ENCODE results near the gene KRTAP12-1.
A peak's percentile ranks its signal among the peaks of the same experiment; 100 is the strongest.
"Not testable (repeated sequence)": the region's sequence is repeated elsewhere in the genome, so short reads cannot be mapped to it uniquely, and the experiment has no call there.

KRTAP12-1 gene

DNA sequence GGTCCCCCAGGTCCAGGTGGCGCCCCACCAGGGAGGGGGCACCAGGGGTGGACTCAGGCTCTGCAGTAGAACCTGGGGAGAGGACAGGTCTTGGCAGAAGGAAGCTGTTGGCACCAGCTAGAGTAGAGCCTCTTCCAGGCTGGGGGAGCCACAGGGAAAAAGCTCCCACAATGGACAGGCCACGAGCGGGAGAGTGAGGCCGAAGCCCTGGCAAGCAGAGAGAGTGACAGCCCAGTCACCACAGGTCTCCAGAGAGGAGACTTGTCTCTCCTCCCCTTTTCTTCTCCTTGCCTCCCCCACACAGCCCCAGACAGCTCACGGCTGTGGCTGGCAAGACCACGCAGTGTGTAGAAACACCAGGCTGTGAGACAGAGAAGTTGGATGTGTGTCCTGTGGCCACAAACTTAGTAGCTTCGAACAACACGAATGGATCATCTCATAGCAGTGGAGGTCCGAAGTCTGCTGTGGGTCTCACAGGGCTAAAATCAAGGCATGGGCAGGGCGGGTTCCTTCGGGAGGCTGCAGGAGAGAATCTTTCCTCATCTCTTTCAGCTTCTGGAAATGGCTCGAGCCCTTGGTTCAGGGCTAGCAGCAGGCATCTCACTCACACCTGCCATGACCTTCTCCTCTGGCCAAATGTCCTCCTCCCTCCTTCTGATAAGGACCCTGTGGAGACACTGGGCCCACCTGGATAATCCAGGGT lies 30.8 kb downstream of the KRTAP12-1 start:
- TF ChIP-seq JUND (IDR thresholded peaks at IDR 0.05; ENCODE audit: low read depth) = no peak
- no peak for DNase-seq (ENCODE audit: low read depth in 1 of 2, low spot score in 1 of 2)
- in situ Hi-C loops (cut with HindIII; ENCODE audit: low pct_unique_long_range_greater_than_20kb, low sequenced_read_pairs) = no loop called here

DNA sequence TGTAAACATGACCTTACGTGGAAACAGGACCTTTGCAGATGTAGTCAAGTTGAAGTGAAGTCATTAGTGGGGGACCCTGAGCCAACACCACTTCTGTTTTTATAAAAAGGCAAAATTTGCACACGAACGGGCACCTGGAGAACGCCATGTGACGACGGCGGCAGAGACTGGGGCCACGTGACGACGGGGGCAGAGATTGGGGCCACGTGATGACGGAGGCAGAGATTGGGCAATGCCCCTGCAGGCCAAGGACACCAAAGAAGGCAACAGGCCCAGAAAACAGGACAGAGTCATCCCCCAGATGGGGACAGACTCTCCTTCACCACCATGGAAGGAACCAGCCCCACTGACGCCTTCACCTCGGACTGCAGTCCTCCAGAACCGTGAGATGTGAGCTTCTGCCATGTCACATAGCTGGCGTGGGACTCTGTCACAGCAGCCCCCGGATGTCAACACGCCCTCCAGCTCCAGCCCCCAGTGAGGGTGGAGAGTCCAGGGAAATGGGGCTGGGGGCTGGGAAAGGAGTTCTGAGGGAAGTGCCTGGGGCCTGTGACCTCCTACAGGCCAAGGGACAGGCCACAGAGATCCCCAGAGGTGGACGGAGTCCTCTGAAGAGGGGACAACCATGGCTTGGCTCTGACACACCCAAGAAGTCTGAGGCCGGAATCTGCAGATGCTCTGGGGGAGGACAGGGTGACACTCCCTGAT lies 31.5 kb downstream of the KRTAP12-1 start:
- in situ Hi-C loops (cut with HindIII; ENCODE audit: low pct_unique_long_range_greater_than_20kb, low sequenced_read_pairs) = no loop called here
- no peak for DNase-seq (ENCODE audit: low read depth in 1 of 2, low spot score in 1 of 2)

DNA sequence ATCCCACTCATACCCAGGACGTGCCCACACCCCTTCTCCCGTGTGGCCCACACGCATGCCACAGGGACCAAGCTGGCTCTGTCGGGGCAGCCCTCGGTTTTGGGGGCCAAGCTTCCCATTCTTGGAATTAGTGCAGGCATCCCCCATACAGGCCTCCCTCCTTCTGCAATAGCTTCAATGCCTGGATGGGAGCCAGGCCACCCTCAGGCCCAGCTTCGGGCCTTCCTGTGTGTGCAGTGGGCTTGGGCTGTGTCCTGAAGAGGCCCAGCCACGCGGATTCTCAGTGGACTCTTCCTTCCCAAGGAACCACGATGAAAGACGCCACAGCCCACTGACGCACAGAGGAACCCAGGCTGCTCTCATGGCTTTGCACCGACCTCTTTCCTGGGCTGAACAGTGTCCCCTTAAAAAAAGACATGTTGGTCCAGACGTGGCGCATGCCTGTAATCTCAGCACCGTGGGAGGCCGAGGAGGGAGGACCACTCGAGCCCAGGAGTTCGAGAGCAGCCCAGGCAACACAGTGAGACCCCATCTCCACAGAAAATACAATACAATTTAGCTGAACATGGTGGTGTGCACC lies 32.4 kb downstream of the KRTAP12-1 start:
- in situ Hi-C loops (cut with HindIII; ENCODE audit: low pct_unique_long_range_greater_than_20kb, low sequenced_read_pairs) = no loop called here
- TF ChIP-seq JUND (IDR thresholded peaks at IDR 0.05; ENCODE audit: low read depth) = no peak
- no peak for DNase-seq (ENCODE audit: low read depth in 1 of 2, low spot score in 1 of 2)

More for the DNA sequence above, 31.5 kb downstream of the KRTAP12-1 start:
- TF ChIP-seq JUND (IDR thresholded peaks at IDR 0.05; ENCODE audit: low read depth) = no peak

DNA sequence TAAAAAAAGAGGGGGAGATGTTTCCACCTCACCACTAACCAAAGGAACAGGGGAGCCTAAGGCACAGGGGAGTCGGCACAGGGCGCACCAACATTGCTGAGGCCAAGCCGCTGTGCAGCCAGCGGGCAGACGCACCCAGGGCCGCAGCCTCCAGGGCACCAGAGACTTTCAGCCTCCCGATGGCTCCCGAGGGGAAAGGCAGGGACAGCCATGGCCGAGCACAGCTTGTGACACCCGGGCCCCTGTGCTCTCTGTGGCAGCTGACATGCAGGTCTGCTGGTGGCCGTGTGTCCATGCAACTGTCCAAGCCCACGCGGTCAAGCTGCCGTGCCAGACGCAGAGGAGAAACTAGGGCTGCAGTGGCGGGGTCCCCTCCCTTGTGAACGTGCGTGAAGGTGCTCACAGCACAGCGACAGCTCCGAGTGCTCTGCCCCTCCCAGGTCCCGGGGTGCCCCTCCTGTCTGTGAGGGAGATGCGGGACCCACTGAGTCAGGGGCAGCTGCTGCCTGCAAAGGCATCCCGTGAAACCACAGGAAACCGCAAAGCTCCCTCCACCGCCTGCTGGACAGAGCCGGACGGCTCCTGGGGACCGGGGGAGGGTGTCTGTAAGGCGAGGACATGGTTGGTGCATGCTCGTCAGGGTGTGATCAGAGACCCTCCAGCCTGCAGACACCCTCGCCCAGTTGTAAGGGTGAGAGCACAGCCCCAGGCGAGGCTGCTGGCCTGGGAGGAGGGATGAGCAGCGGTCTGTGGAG lies 33.2 kb downstream of the KRTAP12-1 start:
- no peak for TF ChIP-seq JUND (IDR thresholded peaks at IDR 0.05; ENCODE audit: low read depth)
- in situ Hi-C loops (cut with HindIII; ENCODE audit: low pct_unique_long_range_greater_than_20kb, low sequenced_read_pairs) = no loop called here
- DNase-seq (ENCODE audit: low read depth in 1 of 2, low spot score in 1 of 2) = no peak

DNA sequence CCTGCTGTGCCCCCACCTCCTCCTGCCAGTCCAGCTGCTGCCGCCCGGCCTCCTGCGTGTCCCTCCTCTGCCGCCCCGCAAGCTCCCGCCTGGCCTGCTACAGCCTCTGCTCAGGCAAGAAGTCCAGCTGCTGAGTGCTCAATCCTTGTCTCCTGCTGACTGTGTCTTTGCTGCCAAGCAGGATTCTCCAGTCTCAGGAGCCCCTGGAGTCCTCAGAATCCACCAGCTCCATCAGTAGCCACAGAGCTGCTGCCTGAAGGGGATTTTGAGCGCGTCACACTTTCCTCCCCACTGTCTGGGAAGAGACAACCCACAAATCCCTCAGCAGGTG lies 34.8 kb downstream of the KRTAP12-1 start:
- TF ChIP-seq JUND (IDR thresholded peaks at IDR 0.05; ENCODE audit: low read depth) = no peak
- in situ Hi-C loops (cut with HindIII; ENCODE audit: low pct_unique_long_range_greater_than_20kb, low sequenced_read_pairs) = no loop called here
- DNase-seq (ENCODE audit: low read depth in 1 of 2, low spot score in 1 of 2) = peak in 1 of 2 experiments; percentile 32

DNA sequence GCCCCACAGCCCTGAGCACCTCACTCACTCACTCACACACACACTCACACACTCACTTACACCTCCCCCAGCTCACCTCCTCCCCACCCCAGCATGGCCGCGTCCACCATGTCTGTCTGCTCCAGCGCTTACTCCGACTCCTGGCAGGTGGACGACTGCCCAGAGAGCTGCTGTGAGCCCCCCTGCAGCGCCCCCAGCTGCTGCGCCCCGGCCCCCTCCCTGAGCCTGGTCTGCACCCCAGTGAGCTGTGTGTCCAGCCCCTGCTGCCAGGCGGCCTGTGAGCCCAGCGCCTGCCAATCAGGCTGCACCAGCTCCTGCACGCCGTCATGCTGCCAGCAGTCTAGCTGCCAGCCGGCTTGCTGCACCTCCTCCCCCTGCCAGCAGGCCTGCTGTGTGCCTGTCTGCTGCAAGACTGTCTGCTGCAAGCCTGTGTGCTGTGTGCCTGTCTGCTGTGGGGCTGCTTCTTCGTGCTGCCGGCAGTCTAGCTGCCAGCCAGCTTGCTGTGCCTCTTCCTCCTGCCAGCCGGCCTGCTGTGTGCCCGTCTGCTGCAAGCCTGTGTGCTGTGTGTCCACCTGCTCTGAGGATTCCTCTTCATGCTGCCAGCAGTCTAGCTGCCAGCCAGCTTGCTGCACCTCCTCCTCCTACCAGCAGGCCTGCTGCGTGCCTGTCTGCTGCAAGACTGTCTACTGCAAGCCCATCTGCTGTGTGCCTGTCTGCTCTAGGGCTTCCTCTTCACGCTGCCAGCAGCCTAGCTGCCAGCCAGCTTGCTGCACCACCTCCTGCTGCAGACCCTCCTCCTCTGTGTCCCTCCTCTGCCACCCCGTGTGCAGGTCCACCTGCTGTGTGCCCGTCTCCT lies 35.4 kb downstream of the KRTAP12-1 start, which contains the start of gene KRTAP10-11:
Gene KRTAP10-11 (plus strand): TSS at position 49 of the 856 bp plus-strand sequence. CDS start 45 bp downstream, at position 94.
- DNase-seq (ENCODE audit: low read depth in 1 of 2, low spot score in 1 of 2); in situ Hi-C loops (cut with HindIII; ENCODE audit: low pct_unique_long_range_greater_than_20kb, low sequenced_read_pairs): not testable (repeated sequence)

DNA sequence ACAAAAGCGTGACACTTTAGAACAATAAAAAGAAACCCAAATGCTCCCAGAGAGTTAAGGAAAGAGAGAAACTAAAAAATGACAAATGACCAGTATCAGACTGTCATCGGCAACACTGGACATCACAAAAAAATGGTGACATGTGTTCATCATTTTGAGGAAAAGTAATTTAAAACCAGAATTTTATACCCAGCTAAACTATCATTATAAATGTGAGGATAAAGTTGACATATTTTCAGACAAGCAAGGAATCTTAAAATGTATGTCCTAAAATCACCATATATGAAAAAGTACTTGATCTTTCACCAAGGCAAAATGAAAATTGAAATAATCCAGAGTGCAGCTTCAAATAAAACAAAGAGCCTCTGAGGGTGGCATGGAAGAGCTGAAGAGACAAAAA lies 37.1 kb downstream of the KRTAP12-1 start:
- TF ChIP-seq JUND (IDR thresholded peaks at IDR 0.05; ENCODE audit: low read depth) = no peak
- in situ Hi-C loops (cut with HindIII; ENCODE audit: low pct_unique_long_range_greater_than_20kb, low sequenced_read_pairs) = no loop called here
- no peak for DNase-seq (ENCODE audit: low read depth in 1 of 2, low spot score in 1 of 2)

DNA sequence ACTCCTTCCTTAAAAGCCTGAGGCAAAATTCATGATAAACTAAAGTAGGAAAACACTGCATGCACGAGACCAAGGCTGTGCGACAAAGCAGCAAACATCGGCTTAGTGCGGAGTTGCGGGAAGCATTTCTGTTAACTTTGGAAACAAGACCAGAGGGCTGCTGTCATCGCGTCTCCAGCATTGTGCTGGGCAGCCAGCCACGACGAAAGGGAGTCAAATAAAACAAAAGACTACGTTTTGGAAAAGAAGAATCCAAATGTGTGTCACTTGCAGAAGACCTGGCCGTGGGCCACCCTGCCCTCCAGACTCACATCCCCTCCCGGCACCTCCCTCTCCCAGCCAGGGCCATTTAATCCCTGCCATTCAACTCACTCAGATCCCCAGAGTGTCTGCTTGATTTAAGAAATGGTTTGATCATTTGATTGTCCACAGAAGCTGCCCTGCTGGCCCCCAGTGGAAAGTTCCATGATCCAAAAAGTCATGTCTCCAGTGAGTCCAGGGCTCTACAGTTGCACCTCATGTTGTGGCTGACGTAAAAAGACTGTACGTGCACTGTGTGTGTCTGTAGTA lies 38.1 kb downstream of the KRTAP12-1 start:
- in situ Hi-C loops (cut with HindIII; ENCODE audit: low pct_unique_long_range_greater_than_20kb, low sequenced_read_pairs) = no loop called here
- no peak for TF ChIP-seq JUND (IDR thresholded peaks at IDR 0.05; ENCODE audit: low read depth)
- DNase-seq (ENCODE audit: low read depth in 1 of 2, low spot score in 1 of 2) = no peak

DNA sequence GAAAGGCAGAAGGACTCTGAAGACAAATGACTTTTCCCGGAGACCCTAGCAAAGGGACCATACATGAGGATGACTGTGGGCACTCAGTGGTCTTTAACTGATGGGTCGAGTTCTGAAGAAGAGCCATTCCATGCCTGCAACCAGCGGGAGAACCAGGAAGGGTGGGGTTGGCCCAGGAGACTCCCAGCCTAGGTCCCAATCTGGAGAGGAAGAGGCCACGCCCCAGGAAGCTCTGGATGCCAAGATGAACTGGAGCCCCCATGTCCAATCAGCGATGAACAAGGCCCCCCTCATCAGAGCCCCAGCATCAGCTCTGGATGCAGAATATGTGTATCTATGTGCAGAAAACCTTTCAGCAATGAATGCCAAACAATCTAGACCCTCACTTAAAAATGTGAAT lies 41.2 kb downstream of the KRTAP12-1 start:
- no peak for DNase-seq (ENCODE audit: low read depth in 1 of 2, low spot score in 1 of 2)
- in situ Hi-C loops (cut with HindIII; ENCODE audit: low pct_unique_long_range_greater_than_20kb, low sequenced_read_pairs) = no loop called here
- TF ChIP-seq JUND (IDR thresholded peaks at IDR 0.05; ENCODE audit: low read depth) = no peak

DNA sequence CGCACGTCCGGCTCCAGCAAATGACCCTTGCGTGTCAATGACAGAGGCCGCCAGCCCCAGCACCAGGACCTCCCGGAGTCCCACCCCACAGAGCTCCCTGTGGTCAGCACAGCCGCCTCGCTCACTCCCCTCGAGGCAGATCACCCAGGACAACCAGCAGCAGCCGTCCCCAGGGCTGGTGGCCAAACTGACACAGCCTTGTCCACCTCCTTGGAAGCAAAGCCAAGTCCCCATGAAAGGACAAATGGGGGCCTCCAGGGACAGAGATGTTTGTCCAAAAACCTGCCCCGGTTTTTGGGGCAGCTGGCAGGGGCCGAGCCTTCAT lies 42.7 kb downstream of the KRTAP12-1 start:
- no peak for DNase-seq (ENCODE audit: low read depth in 1 of 2, low spot score in 1 of 2)
- no peak for TF ChIP-seq JUND (IDR thresholded peaks at IDR 0.05; ENCODE audit: low read depth)
- in situ Hi-C loops (cut with HindIII; ENCODE audit: low pct_unique_long_range_greater_than_20kb, low sequenced_read_pairs) = no loop called here

DNA sequence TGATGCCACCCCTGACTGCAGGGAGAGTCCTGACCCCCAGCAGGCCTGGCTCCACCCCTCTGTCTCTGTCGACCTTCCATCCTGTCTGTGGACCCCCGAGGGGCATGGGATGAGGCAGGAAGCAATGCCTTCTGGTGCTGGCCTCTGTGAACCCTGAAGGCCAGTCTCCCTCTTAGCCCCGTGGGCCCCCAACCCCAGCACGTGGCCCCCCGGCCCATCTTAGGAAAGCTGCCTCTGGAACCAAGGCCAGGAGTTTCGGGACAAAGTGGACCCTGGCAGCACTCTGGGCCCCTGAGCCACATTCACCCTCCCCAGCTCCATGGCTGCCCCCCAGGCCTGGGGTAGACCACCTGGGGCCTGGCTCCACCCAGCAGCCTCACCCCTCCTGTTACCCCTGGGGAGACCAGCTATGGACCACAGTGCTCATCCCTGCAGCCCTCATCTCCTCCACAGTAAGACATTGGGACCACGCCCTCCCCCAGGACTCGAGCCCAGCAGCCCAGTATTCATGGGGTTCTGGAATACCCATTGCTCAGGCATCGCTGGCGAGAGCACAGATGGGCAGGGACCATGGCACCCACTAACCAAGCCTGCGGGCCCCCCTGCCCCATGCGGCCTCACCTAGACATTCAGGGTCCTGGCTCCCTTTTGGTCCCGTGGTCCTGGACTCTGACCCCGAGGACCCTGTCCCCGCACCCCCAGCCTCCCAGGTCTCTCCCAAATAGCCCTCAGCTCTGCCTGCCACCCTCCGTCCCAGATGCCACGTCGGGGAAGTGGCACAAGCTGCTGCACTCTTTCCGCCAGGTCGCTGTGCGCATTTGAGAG lies 43.2 kb downstream of the KRTAP12-1 start:
- in situ Hi-C loops (cut with HindIII; ENCODE audit: low pct_unique_long_range_greater_than_20kb, low sequenced_read_pairs); DNase-seq (ENCODE audit: low read depth in 1 of 2, low spot score in 1 of 2): not testable (repeated sequence)

DNA sequence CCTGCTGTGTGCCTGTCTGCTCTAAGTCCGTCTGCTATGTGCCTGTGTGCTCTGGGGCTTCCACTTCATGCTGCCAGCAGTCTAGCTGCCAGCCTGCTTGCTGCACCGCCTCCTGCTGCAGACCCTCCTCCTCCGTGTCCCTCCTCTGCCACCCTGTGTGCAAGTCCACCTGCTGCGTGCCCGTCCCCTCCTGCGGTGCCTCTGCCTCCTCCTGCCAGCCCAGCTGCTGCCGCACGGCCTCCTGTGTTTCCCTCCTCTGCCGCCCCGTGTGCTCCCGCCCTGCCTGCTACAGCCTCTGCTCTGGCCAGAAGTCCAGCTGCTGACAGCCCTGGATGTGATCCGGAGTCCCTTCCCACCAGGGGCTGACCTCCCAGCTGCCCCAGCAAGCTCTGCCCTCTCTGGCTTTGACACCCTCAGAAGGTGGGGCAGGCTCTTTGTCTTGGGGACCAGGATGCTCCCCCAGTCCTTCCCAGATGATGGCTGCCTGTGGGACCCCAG lies 44.1 kb downstream of the KRTAP12-1 start:
- in situ Hi-C loops (cut with HindIII; ENCODE audit: low pct_unique_long_range_greater_than_20kb, low sequenced_read_pairs); DNase-seq (ENCODE audit: low read depth in 1 of 2, low spot score in 1 of 2): not testable (repeated sequence)

Measured in T47D (cell line).